A549 (cell line): Measurements from ENCODE around the gene DYRK2.

Experiments used
- CEBPB ChIP-seq, 2 experiments: fragments of >200 bp in 1 of 2; sonication (Bioruptor Twin) in 1 of 2; formaldehyde crosslinking in 1 of 2; IDR thresholded peaks; 2 replicates each; pipeline ENCODE4 v1.6.1; 2012 to 2016
- CHD2 ChIP-seq: fragments of 150-350 bp; IDR thresholded peaks from 2 replicates; pipeline ENCODE4 v1.6.1; 2014; ENCODE audit warnings: low read length; ENCODE audit not compliant: partially characterized antibody
- CHD4 ChIP-seq: fragments of 200-600 bp; sonication (generic); IDR thresholded peaks from 2 replicates; pipeline ENCODE4 v1.6.1; 2016; ENCODE audit warnings: antibody characterized with exemption, mild to moderate bottlenecking, borderline replicate concordance
- CTCF ChIP-seq: fragments of >200 bp; sonication (Bioruptor Twin); formaldehyde crosslinking; IDR thresholded peaks from 3 replicates; pipeline ENCODE4 v1.5.1; 2016
- HMGXB4 ChIP-seq: fragments of 250-450 bp; sonication (Bioruptor Pico); IDR thresholded peaks from 2 replicates; pipeline ENCODE4 v1.5.0; 2021; ENCODE audit warnings: mild to moderate bottlenecking, moderate library complexity, borderline replicate concordance
- HOXB13 ChIP-seq: fragments of 250-450 bp; sonication (Bioruptor Pico); IDR thresholded peaks from 2 replicates; pipeline ENCODE4 v1.5.0; 2020; ENCODE audit warnings: low read depth, mild to moderate bottlenecking, moderate library complexity
- JUNB ChIP-seq: fragments of >200 bp; sonication (Bioruptor Twin); formaldehyde crosslinking; IDR thresholded peaks from 2 replicates; pipeline ENCODE4 v1.6.1; 2016
- MYC ChIP-seq: IDR thresholded peaks from 2 replicates; pipeline ENCODE4 v1.6.1; 2012; ENCODE audit warnings: mild to moderate bottlenecking, inconsistent platforms, low read length, improper control_type of control experiment, borderline replicate concordance
- NPAS2 ChIP-seq: fragments of 250-450 bp; sonication (Bioruptor Pico); IDR thresholded peaks from 2 replicates; pipeline ENCODE4 v1.8.0; 2022; ENCODE audit warnings: mild to moderate bottlenecking, moderate library complexity, borderline replicate concordance
- NR3C1 ChIP-seq: fragments of >200 bp; sonication (Bioruptor Twin); formaldehyde crosslinking; IDR thresholded peaks from 3 replicates; pipeline ENCODE4 v1.6.1; 2017
- PHF8 ChIP-seq: fragments of 200-600 bp; sonication (generic); IDR thresholded peaks from 2 replicates; pipeline ENCODE4 v1.6.1; 2016; ENCODE audit warnings: low read depth, mild to moderate bottlenecking, antibody characterized with exemption, moderate library complexity, borderline replicate concordance
- POLR2A ChIP-seq: IDR thresholded peaks from 2 replicates; pipeline ENCODE4 v1.6.1; 2012; ENCODE audit warnings: mild to moderate bottlenecking, low read length

GRCh38 chr12:67669217-67669933, 20.8 kb downstream of the DYRK2 start:
- no peak for TF ChIP-seq CTCF
- no peak for TF ChIP-seq POLR2A
- no peak for TF ChIP-seq JUNB
- no peak for TF ChIP-seq NR3C1
- TF ChIP-seq CHD2, result no peak
- no peak for TF ChIP-seq HOXB13 (CRISPR knock-in tag)
- no peak for TF ChIP-seq CEBPB (IDR thresholded peaks at IDR 0.05)
- no peak for TF ChIP-seq HMGXB4 (CRISPR knock-in tag)
- no peak for TF ChIP-seq MYC
- no peak for TF ChIP-seq PHF8
- no peak for TF ChIP-seq NPAS2
- no peak for TF ChIP-seq CHD4
